PC-9 (cell line): ENCODE data around the gene CYB561. TPM values are rescaled to one million over a fixed set of nuclear protein-coding genes. Genes with fewer than 3 reads are reported as not detected.

ENCODE experiments used
- BruUV-seq: library from RNA; stranded (reverse); fragments of 400-500 nt; replicated peaks from 2 replicates; lab custom pipeline; 2021; lab: Mats Ljungman, UMichigan
- CTCF ChIA-PET: fragments of 300-600 bp; sonication (Branson Sonifier 250); formaldehyde crosslinking; loops from one replicate; lab custom pipeline; 2022; ENCODE audit warnings: antibody characterized with exemption; lab: Charles Lee
- POLR2A ChIA-PET: fragments of 300-600 bp; sonication (Branson Sonifier 250); formaldehyde crosslinking; loops from one replicate; lab custom pipeline; 2022; ENCODE audit warnings: antibody characterized with exemption; ENCODE audit not compliant: unreplicated experiment; lab: Charles Lee
- DNase-seq, 2 experiments: peaks; one replicate each; pipeline versions ENCODE4 v3.0.0 to v3.0.0-alpha.2; 2015 to 2022; ENCODE audit warnings: mixed read lengths in 1 of 2
- H2AFZ ChIP-seq: fragments of 200-600 bp; sonication (generic); 2 replicates; pipeline ENCODE4 v1.8.1; 2017; ENCODE audit warnings: antibody characterized with exemption
- H3F3A ChIP-seq: fragments of 200-600 bp; sonication (generic); 2 replicates; pipeline ENCODE4 v1.8.1; 2017; ENCODE audit warnings: antibody characterized with exemption, mild to moderate bottlenecking, low read depth; ENCODE audit not compliant: insufficient read depth
- H3K27ac ChIP-seq: fragments of 200-600 bp; sonication (generic); 2 replicates; pipeline ENCODE4 v1.6.1; 2016; ENCODE audit warnings: mixed run types
- H3K27me3 ChIP-seq: fragments of 200-600 bp; sonication (generic); 2 replicates; pipeline ENCODE4 v1.6.1; 2016; ENCODE audit warnings: low read depth, mixed run types; ENCODE audit not compliant: insufficient read depth
- H3K36me3 ChIP-seq: fragments of 200-600 bp; sonication (generic); 2 replicates; pipeline ENCODE4 v1.6.1; 2016; ENCODE audit warnings: low read depth, mixed run types
- H3K4me1 ChIP-seq: fragments of 200-600 bp; sonication (generic); replicated peaks from 2 replicates; pipeline ENCODE4 v1.6.1; 2016; ENCODE audit warnings: mixed run types; ENCODE audit not compliant: insufficient read depth
- H3K4me2 ChIP-seq: fragments of 200-600 bp; sonication (generic); 2 replicates; pipeline ENCODE4 v1.6.1; 2017; ENCODE audit warnings: mixed run types
- H3K4me3 ChIP-seq: fragments of 200-600 bp; sonication (generic); 2 replicates; pipeline ENCODE4 v1.6.1; 2016; ENCODE audit warnings: mixed run types
- H3K79me2 ChIP-seq: fragments of 200-600 bp; sonication (generic); 2 replicates; pipeline ENCODE4 v1.6.1; 2017; ENCODE audit warnings: low read depth, mixed run types
- H3K9me2 ChIP-seq: fragments of 200-600 bp; sonication (generic); 2 replicates; pipeline ENCODE4 v1.8.1; 2017; ENCODE audit warnings: mild to moderate bottlenecking; ENCODE audit not compliant: insufficient read depth
- H3K9me3 ChIP-seq: fragments of 200-600 bp; sonication (generic); 2 replicates; pipeline ENCODE4 v1.8.1; 2016; ENCODE audit warnings: low read depth; ENCODE audit not compliant: insufficient read depth
- H4K20me1 ChIP-seq: fragments of 200-600 bp; sonication (generic); 2 replicates; pipeline ENCODE4 v1.8.1; 2017; ENCODE audit not compliant: insufficient read depth
- EZH2 ChIP-seq: fragments of 200-600 bp; sonication (generic); IDR thresholded peaks from 2 replicates; pipeline ENCODE4 v1.8.0; 2017; ENCODE audit warnings: antibody characterized with exemption, low read depth
- intact Hi-C: fragments of 100-400 bp; cut with micrococcal nuclease; formaldehyde crosslinking; loops from one replicate; pipeline ENCODE4 v1.10.0; 2022; ENCODE audit not compliant: unreplicated experiment
- total RNA-seq: library from RNA; stranded (reverse); gene quantifications from 2 replicates; pipeline ENCODE4 v1.2.3, GENCODE V29; 2021
- TF ChIP-seq, protein P1 (sequence below): fragments of 200-600 bp; sonication (generic); conservative IDR thresholded peaks from 2 replicates; pipeline ENCODE4 v1.6.1; 2017; ENCODE audit warnings: mixed run types, antibody characterized with exemption, mild to moderate bottlenecking, moderate library complexity

CYB561 gene
- total RNA-seq, 1 experiment from 2014 or later = 71.6 TPM

DNA sequence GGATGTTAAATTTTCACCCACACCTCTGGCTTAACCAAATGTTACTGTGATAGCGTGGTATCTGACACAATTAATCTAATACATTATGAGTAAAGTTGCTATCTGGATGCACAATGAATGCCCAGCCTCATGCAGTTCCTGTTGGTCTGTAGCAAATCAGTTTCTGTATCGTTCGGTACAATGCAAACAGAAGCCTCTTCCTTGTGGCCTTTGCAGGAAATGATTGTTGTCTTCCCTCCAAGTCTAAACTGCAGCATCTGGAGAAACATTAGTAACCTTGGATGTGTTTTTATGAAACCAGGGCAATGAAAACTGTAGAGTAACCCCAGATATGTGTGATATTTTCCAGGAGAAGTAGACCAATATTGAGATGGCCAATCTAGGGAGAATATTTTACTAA is 46.8 kb downstream of the CYB561 start:
- ChIA-PET POLR2A (no interaction called here), CTCF (no interaction called here)
- Histone ChIP-seq H3K9me3 (no peaks in the 10 kb centered on the region), H3K27ac (no peak overlapping the region), H3K9me2 (no peaks in the 10 kb centered on the region), H3K4me3 (no peak overlapping the region), H2AFZ (no peak overlapping the region), H3K36me3 (peaks cover 55% of the 10 kb centered on the region; the same call in 1 of the 2 replicates), H4K20me1 (peaks cover 3% of the 10 kb centered on the region; the same call in 1 of the 2 replicates), H3K4me1 (no peaks in the 10 kb centered on the region), H3F3A (peaks cover 13% of the 10 kb centered on the region; the same call in 1 of the 2 replicates), H3K27me3 (no peaks in the 10 kb centered on the region), H3K79me2 (no peaks in the 10 kb centered on the region), H3K4me2 (no peak overlapping the region)
- no TSS peak for BruUV-seq
- intact Hi-C loops = no loop called here
- TF ChIP-seq, protein P1, sequence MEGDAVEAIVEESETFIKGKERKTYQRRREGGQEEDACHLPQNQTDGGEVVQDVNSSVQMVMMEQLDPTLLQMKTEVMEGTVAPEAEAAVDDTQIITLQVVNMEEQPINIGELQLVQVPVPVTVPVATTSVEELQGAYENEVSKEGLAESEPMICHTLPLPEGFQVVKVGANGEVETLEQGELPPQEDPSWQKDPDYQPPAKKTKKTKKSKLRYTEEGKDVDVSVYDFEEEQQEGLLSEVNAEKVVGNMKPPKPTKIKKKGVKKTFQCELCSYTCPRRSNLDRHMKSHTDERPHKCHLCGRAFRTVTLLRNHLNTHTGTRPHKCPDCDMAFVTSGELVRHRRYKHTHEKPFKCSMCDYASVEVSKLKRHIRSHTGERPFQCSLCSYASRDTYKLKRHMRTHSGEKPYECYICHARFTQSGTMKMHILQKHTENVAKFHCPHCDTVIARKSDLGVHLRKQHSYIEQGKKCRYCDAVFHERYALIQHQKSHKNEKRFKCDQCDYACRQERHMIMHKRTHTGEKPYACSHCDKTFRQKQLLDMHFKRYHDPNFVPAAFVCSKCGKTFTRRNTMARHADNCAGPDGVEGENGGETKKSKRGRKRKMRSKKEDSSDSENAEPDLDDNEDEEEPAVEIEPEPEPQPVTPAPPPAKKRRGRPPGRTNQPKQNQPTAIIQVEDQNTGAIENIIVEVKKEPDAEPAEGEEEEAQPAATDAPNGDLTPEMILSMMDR = no peak
- no peak for TF ChIP-seq EZH2
- no peak for DNase-seq

DNA sequence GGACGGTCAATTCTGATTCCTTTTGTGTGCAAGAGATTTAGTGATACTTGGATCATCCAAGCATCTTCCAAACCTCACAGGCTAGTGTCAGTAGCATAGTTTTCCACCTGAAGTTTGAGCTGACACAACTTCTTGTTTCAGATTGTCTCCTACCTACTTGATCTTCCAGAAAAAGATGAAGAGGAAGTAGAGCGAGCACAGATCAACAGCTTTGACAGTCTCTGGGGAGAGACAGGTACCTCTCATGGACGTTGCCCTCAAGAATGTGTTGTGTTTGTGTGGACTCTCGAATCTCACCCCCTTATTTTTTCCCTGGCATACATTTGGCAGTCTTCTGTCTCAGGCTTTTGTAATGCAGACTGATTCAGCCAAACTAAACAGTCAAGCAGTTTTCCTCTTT is 47.4 kb downstream of the CYB561 start:
- intact Hi-C loops = no loop called here
- no TSS peak for BruUV-seq

DNA sequence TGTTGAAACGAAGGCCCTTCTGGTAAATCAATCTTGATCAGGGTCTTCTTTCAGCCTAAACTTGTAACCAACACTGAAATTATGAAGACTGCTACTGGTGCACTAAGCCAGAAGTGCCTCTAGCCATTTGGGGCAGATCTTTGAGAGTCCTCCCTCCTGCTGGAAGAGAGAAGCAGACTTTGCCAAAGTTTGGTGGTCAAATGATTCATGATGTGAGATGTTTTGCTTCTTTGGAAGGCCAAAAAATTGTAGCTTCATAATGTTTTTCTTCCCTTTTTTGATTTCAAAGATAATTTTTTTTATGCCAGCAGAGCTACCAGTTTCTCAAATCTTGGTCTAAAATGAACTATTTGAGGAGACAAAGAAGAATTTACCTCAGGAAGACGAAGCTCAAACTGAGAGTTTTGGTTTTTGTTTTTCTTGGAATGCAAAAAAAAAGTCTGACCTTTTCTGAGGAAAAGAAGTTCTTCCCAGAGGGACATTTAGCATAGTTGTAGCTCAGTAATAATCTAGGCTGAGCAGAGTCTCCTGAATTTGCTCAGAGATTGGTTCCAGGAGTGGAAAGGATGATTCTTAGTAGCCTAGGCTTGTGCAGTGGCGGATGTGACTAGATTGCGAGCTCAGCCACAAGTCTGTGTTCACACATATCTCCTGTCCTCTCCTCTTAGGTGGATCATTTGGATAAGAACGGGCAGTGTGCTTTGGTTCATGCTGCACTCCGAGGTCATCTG is 50.9 kb downstream of the CYB561 start:
- TF ChIP-seq, protein P1 = no peak
- TF ChIP-seq EZH2 = no peak
- CTCF ChIA-PET = no interaction called here
- 0 out of 2 replicates have a peak, but pooled peaks cover 3% of the 10 kb centered on the region for H3F3A ChIP-seq
- no peaks in the 10 kb centered on the region for H3K79me2 ChIP-seq
- no TSS peak for BruUV-seq
- H4K20me1 ChIP-seq = peaks cover 8% of the 10 kb centered on the region
- no peak overlapping the region for H3K4me3 ChIP-seq
- peaks cover 40% of the 10 kb centered on the region for H3K36me3 ChIP-seq
- no peak overlapping the region for H3K4me2 ChIP-seq
- POLR2A ChIA-PET = no interaction called here
- no peak overlapping the region for H3K27ac ChIP-seq
- no peaks in the 10 kb centered on the region for H3K9me3 ChIP-seq
- intact Hi-C loops = no loop called here
- no peaks in the 10 kb centered on the region for H3K4me1 ChIP-seq
- H3K9me2 ChIP-seq = no peaks in the 10 kb centered on the region
- no peak for DNase-seq
- no peaks in the 10 kb centered on the region for H3K27me3 ChIP-seq
- H2AFZ ChIP-seq = no peak overlapping the region

More for the DNA sequence above, 47.4 kb downstream of the CYB561 start:
- Histone ChIP-seq H3K9me2 (no peaks in the 10 kb centered on the region), H3K9me3 (no peaks in the 10 kb centered on the region), H3K27me3 (no peaks in the 10 kb centered on the region), H4K20me1 (peaks cover 3% of the 10 kb centered on the region; the same call in 1 of the 2 replicates), H3K79me2 (no peaks in the 10 kb centered on the region), H3K4me2 (no peak overlapping the region), H3K4me3 (no peak overlapping the region), H2AFZ (no peak overlapping the region), H3K36me3 (peaks cover 55% of the 10 kb centered on the region; the same call in 1 of the 2 replicates), H3F3A (peaks cover 10% of the 10 kb centered on the region; the same call in 1 of the 2 replicates), H3K27ac (no peak overlapping the region), H3K4me1 (no peaks in the 10 kb centered on the region)
- POLR2A ChIA-PET = no interaction called here
- no peak for TF ChIP-seq EZH2
- TF ChIP-seq, protein P1 = no peak
- CTCF ChIA-PET = no interaction called here
- no peak for DNase-seq
